ENCODE measurements around the gene SCD5. TPM values are rescaled to one million over a fixed set of nuclear protein-coding genes. Genes with fewer than 3 reads are reported as not detected.

The SCD5 gene
- total and polyA plus RNA-seq, 2 donors (not counting 1 experiment from before 2014, with no cell fraction given): 0.03 TPM; not detected in 1

DNA sequence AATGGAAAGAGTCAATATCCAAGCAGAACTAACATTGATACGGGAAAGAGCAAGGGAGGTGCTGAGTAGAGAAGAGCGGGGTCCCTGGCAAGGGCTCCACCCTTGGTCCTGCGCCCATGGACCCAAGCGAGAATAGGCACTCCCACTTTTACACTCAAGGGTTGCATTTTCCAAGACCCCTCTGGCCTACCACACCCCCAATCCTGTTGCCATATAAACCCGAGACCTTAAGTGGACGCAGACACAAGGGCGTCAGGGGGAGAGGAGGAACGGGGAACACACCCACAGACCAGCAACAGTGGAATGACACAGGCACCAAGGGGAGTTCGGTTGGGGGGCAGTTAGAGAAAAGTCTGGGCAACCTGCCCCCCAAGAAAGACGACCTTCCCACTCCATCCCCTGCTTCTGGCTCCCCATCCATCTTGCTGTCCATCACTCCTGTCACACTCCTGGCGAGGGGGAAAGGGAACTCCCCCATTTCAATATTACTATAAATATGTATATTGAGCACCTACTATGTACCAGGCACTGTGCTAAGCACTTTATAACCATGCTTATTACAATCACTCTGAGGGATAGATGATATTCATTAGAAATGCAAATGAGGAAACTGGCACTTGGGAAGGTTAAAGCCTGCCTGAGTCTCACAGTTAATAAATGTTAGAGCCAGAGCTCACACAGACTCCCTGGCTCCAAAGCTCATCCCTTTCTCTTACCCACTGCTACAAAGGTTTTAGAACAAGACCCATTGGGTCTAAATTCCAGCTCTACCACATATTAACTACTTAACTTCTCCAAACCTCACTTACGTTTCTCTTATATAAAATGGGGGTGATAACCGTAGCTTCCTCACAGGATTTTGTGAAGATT lies 51.7 kb downstream of the SCD5 start:
- TF ChIP-seq, protein P1, sequence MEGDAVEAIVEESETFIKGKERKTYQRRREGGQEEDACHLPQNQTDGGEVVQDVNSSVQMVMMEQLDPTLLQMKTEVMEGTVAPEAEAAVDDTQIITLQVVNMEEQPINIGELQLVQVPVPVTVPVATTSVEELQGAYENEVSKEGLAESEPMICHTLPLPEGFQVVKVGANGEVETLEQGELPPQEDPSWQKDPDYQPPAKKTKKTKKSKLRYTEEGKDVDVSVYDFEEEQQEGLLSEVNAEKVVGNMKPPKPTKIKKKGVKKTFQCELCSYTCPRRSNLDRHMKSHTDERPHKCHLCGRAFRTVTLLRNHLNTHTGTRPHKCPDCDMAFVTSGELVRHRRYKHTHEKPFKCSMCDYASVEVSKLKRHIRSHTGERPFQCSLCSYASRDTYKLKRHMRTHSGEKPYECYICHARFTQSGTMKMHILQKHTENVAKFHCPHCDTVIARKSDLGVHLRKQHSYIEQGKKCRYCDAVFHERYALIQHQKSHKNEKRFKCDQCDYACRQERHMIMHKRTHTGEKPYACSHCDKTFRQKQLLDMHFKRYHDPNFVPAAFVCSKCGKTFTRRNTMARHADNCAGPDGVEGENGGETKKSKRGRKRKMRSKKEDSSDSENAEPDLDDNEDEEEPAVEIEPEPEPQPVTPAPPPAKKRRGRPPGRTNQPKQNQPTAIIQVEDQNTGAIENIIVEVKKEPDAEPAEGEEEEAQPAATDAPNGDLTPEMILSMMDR (IDR thresholded peaks at IDR 0.05): no peak
- no peak overlapping the region for H3K4me2 ChIP-seq (replicated peaks; ENCODE audit: low read depth, low read length, poor library complexity, severe bottlenecking)
- ChIA-PET POLR2A (no interaction called here), CTCF (no interaction called here)
- H3K27ac Mint-ChIP-seq: no peak overlapping the region
- DNase-seq (no peak), ATAC-seq (ENCODE audit: low read depth) (no peak)
- intact Hi-C loops (cut with micrococcal nuclease): no loop called here
- H3K4me1 Mint-ChIP-seq: no peaks in the 10 kb centered on the region
- no peaks in the 10 kb centered on the region for H3K36me3 ChIP-seq (replicated peaks in 1 of 2; ENCODE audit: control extremely low read depth in 1 of 2, control insufficient read depth in 1 of 2, extremely low read depth in 1 of 2, insufficient read depth in 2 of 2, low read length in 1 of 2)
- peaks cover 0 to 2% (median 0%) of the 10 kb centered on the region in 4 experiments for H3K27me3 ChIP-seq (replicated peaks in 1 of 4; ENCODE audit: control extremely low read depth in 1 of 4, control insufficient read depth in 3 of 4, insufficient read depth in 4 of 4, low read length in 3 of 4)
- H3K27me3 Mint-ChIP-seq: peaks cover 3% of the 10 kb centered on the region
- 100% methylated on average over 3 of the region's 13 CpGs for WGBS (ENCODE audit: insufficient coverage)
- H3K9ac ChIP-seq (ENCODE audit: low read length): no peak overlapping the region
- H4K20me1 ChIP-seq (ENCODE audit: control insufficient read depth, insufficient read depth, low read length, poor library complexity, severe bottlenecking): no peaks in the 10 kb centered on the region
- H3K4me3 Mint-ChIP-seq: no peak overlapping the region
- no peaks in the 10 kb centered on the region for H3K9me3 ChIP-seq (ENCODE audit: control extremely low read depth in 1 of 3, control insufficient read depth in 2 of 3, insufficient read depth in 1 of 3, low read length in 2 of 3)
- H3K9me3 Mint-ChIP-seq (ENCODE audit: insufficient read depth): no peaks in the 10 kb centered on the region
- H2AFZ ChIP-seq (ENCODE audit: insufficient read depth, low read depth, low read length, poor library complexity, severe bottlenecking): no peak overlapping the region
- H3K79me2 ChIP-seq (ENCODE audit: control insufficient read depth, insufficient read depth, low read length): no peaks in the 10 kb centered on the region
- H3K4me3 ChIP-seq (ENCODE audit: control extremely low read depth in 1 of 5, extremely low read depth in 1 of 5, insufficient read depth in 1 of 5, low read depth in 2 of 5, low read length in 4 of 5): no peak overlapping the region
- no peaks in the 10 kb centered on the region for H3K4me1 ChIP-seq (ENCODE audit: control insufficient read depth in 2 of 2, insufficient read depth in 2 of 2, low read length in 2 of 2)
- H3K27ac ChIP-seq (ENCODE audit: low read length in 2 of 2): no peak overlapping the region

- H2AFZ ChIP-seq (ENCODE audit: insufficient read depth, low read depth, low read length, poor library complexity, severe bottlenecking): no peak overlapping the region
- H3K4me1 ChIP-seq (ENCODE audit: control insufficient read depth in 2 of 2, insufficient read depth in 2 of 2, low read length in 2 of 2): no peaks in the 10 kb centered on the region
- no peak for ATAC-seq (ENCODE audit: low read depth)
- H4K20me1 ChIP-seq (ENCODE audit: control insufficient read depth, insufficient read depth, low read length, poor library complexity, severe bottlenecking): no peaks in the 10 kb centered on the region
- CTCF ChIA-PET: no interaction called here
- H3K36me3 ChIP-seq (replicated peaks in 1 of 2; ENCODE audit: control extremely low read depth in 1 of 2, control insufficient read depth in 1 of 2, extremely low read depth in 1 of 2, insufficient read depth in 2 of 2, low read length in 1 of 2): no peaks in the 10 kb centered on the region
- intact Hi-C loops (cut with micrococcal nuclease): no loop called here
- 90% methylated on average over 5 of the region's 6 CpGs for WGBS (ENCODE audit: insufficient coverage)
- no peaks in the 10 kb centered on the region for H3K9me3 ChIP-seq (ENCODE audit: control extremely low read depth in 1 of 3, control insufficient read depth in 2 of 3, insufficient read depth in 1 of 3, low read length in 2 of 3)
- H3K4me3 ChIP-seq (ENCODE audit: control extremely low read depth in 1 of 5, extremely low read depth in 1 of 5, insufficient read depth in 1 of 5, low read depth in 2 of 5, low read length in 4 of 5): no peak overlapping the region
- H3K4me2 ChIP-seq (replicated peaks; ENCODE audit: low read depth, low read length, poor library complexity, severe bottlenecking): no peak overlapping the region
- Mint-ChIP-seq H3K4me1 (no peaks in the 10 kb centered on the region), H3K27ac (no peak overlapping the region), H3K9me3 (ENCODE audit: insufficient read depth) (no peaks in the 10 kb centered on the region), H3K4me3 (no peak overlapping the region), H3K27me3 (peaks cover 3% of the 10 kb centered on the region)
- no peak for DNase-seq
- H3K27ac ChIP-seq (ENCODE audit: low read length in 2 of 2): no peak overlapping the region
- H3K27me3 ChIP-seq (replicated peaks in 1 of 4; ENCODE audit: control extremely low read depth in 1 of 4, control insufficient read depth in 3 of 4, insufficient read depth in 4 of 4, low read length in 3 of 4): peaks cover 0 to 2% (median 0%) of the 10 kb centered on the region in 4 experiments
- H3K9ac ChIP-seq (ENCODE audit: low read length): no peak overlapping the region
- POLR2A ChIA-PET: no interaction called here
- H3K79me2 ChIP-seq (ENCODE audit: control insufficient read depth, insufficient read depth, low read length): no peaks in the 10 kb centered on the region
- no peak for TF ChIP-seq EZH2 (IDR thresholded peaks at IDR 0.05; ENCODE audit: borderline replicate concordance, insufficient read depth, low read depth, low read length, poor library complexity, severe bottlenecking)
- TF ChIP-seq, protein P1 (IDR thresholded peaks at IDR 0.05): no peak
These were observed 53.3 kb downstream of the SCD5 start for GRCh38 chr4:82745173-82745842.

Data from B cell (primary cell).